ENCODE data around the gene XPC.

XPC gene

DNA sequence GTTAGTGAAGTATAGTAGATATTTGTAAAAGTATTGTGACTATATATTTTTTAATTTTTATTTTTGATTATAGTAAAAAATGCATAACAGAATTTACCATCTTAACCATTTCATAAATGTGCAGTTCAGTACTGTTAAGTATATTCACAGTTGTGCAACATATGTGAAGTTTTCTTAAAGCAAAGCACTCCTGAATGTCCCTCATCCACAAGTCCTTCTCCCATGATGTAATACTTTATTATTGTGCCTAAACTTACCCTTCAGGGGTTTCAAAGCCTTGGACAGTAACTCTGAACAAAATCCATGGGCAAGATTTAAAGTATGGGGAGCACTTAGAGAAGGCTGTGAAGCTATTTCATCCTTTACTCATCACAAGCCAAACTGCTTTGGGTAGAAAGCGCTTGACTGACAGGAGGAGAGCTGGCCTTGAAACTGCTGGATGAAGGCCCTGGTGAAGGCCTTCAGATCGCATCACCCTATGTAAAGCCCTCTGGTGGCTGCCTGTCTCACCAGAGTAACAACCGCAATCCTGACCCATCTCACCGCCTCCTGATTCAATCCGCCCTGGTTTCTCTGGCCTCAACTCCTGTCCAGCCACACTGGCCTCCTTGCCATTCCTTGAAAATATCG lies 28.3 kb upstream of the XPC start:
- DNase-seq (ENCODE audit: low read depth), result no peak
- H3K27me3 ChIP-seq (replicated peaks; ENCODE audit: control insufficient read depth, insufficient read depth, low read length), result no peaks in the 10 kb centered on the region
- no peak overlapping the region for H3K4me3 ChIP-seq (ENCODE audit: low read length)
- H3K4me1 ChIP-seq (ENCODE audit: control insufficient read depth, insufficient read depth, low read length), result peaks cover 66% of the 10 kb centered on the region
- H3K9me3 ChIP-seq (ENCODE audit: control insufficient read depth, low read length), result no peaks in the 10 kb centered on the region
- no peak overlapping the region for H3K9ac ChIP-seq (ENCODE audit: low read length)
- H3K36me3 ChIP-seq (ENCODE audit: control insufficient read depth, insufficient read depth, low read length, severe bottlenecking), result no peaks in the 10 kb centered on the region

DNA sequence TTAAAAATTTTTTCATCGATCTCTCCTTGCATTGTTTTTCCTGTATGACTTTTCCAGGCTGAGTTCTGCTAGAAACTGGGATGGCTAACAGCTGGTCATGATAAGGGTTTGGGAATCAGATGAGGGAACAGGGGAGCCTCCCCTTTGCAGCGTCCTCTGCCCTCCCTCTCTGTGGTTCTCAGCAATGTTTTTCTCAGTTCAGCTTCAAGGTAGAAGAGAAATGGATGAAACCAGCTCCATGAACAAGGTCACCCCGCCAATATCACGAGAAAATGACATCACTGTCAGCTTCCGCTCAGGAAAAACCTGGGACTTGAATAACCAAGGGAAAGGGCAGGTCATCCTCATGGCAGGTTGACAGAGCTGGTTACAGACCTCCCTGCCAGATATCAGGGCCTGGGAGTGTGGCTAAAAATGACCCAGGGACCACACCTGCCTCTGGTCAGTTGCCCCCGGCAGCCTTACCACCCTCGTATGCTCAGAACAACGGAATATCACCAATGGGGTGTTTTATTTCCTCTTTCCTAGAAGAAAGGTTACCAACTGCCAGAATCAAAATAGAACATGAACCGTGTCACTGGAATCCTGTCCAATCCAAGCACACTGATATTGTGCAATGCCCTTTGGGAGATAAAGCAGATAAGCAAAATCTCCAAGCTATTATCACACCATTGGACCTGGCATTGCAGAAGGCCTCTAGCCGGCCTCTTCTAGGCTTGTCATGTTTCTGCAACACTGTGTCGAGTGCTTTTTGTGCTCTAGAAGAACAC lies 26.3 kb upstream of the XPC start:
- peak overlapping the region; percentile 35 for H3K4me3 ChIP-seq (ENCODE audit: low read length)
- H3K9me3 ChIP-seq (ENCODE audit: control insufficient read depth, low read length), result no peaks in the 10 kb centered on the region
- H3K36me3 ChIP-seq (ENCODE audit: control insufficient read depth, insufficient read depth, low read length, severe bottlenecking), result no peaks in the 10 kb centered on the region
- peak overlapping the region; percentile 30 for H3K9ac ChIP-seq (ENCODE audit: low read length)
- H3K27me3 ChIP-seq (replicated peaks; ENCODE audit: control insufficient read depth, insufficient read depth, low read length), result no peaks in the 10 kb centered on the region
- peak; percentile 86 for DNase-seq (ENCODE audit: low read depth)
- H3K4me1 ChIP-seq (ENCODE audit: control insufficient read depth, insufficient read depth, low read length), result peaks cover 58% of the 10 kb centered on the region

DNA sequence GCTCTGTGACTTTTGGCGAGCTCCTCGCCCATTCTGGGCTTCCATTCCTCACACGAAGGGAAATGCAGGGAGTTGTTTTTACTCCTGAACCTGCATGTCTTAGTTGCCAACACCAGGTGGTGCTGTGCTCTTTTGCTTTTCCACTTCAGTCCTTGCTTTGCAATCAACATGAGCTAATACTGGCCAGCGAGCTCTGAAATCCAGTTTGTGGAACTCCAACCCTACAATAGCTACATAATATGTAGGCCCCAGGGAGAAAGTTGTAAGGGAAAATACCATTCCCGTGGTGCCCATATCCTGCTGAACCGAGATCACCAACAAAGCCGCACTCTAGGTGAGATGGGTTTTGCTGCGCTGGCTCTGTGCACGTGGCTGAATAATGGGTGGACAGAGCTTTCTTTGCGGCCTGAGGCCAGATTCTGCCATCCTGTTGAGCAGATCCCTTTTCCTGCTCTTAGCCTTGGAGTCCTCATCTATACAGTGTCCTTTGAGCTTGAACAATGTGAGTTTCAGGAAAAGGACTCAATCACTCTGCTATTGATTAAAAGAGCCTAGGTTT lies 25.2 kb upstream of the XPC start:
- H3K9me3 ChIP-seq (ENCODE audit: control insufficient read depth, low read length), result no peaks in the 10 kb centered on the region
- peaks cover 7% of the 10 kb centered on the region for H3K36me3 ChIP-seq (ENCODE audit: control insufficient read depth, insufficient read depth, low read length, severe bottlenecking)
- peaks cover 48% of the 10 kb centered on the region for H3K4me1 ChIP-seq (ENCODE audit: control insufficient read depth, insufficient read depth, low read length)
- H3K9ac ChIP-seq (ENCODE audit: low read length), result peak overlapping the region; percentile 32
- no peak overlapping the region for H3K4me3 ChIP-seq (ENCODE audit: low read length)
- no peaks in the 10 kb centered on the region for H3K27me3 ChIP-seq (replicated peaks; ENCODE audit: control insufficient read depth, insufficient read depth, low read length)
- peak; percentile 89 for DNase-seq (ENCODE audit: low read depth)

DNA sequence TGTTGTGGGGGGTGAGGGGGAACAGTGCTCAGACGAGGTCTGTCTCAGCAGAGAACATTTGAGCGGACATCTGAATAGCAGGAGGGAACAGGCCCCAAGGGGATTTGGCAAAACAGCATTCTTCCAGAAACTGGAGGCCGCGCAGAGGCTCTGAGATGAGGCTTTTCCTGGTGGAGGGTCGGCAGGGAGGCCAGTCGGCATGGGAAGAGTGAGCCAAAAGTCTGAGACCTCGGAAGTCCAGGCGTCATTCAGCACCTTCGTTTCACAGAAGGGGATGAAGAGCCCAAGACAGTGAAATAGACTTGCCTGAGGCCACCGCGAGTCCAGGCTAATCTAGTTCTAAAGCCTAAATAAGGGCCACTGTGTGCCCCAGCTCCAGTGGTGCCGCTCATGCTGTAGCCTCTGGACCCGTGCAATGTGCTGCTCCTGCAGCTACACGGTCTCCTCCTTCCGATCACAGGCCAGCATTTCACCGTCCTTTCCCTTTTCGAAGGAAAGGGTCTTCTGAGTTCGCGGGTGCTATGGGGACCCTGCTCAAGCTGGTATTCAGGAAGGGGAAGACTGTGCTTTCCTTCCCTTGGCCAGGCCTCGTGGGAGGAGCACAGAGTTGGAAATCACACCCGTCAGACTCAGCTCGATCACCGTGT lies 24.6 kb upstream of the XPC start:
- H3K9me3 ChIP-seq (ENCODE audit: control insufficient read depth, low read length), result no peaks in the 10 kb centered on the region
- H3K36me3 ChIP-seq (ENCODE audit: control insufficient read depth, insufficient read depth, low read length, severe bottlenecking), result peaks cover 13% of the 10 kb centered on the region
- H3K4me1 ChIP-seq (ENCODE audit: control insufficient read depth, insufficient read depth, low read length), result peaks cover 45% of the 10 kb centered on the region
- H3K4me3 ChIP-seq (ENCODE audit: low read length), result no peak overlapping the region
- peak overlapping the region; percentile 32 for H3K9ac ChIP-seq (ENCODE audit: low read length)
- H3K27me3 ChIP-seq (replicated peaks; ENCODE audit: control insufficient read depth, insufficient read depth, low read length), result no peaks in the 10 kb centered on the region
- no peak for DNase-seq (ENCODE audit: low read depth)

DNA sequence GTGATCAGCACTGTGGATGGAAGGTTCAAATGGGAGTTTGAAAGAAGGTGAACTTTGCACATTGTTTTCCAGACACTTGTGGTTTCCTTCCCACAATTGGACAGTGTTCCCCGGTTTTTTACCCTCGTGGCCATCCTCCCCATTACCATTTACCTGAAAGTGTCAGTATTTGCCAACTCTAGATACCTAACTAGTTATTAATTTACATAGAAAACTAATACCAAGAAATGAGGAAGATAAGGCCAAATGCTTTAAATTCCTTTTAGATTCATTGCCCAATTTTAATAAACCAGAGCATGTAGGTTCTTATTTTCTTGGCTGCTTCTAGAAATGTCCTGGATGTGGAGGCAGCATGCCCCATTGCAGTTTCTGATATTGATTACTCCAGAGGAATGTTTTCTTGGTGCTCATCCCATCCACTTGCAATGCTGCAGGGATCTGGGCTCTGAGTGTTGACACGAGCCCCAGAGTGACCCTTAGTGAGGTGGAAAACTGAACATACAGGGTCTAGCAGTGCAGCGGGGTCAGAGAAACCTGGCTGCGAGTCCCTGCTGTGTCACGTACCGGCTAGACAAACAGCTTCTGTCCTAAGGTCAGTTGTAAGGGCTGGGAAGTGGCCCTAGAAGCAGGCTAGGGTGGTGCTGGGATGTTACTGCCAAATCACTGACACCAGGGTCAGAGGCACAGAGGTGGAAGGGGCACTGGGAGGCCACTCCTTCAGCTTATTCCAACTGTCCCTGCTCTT lies 23.7 kb upstream of the XPC start:
- DNase-seq (ENCODE audit: low read depth), result no peak
- Histone ChIP-seq H3K9me3 (ENCODE audit: control insufficient read depth, low read length) (no peaks in the 10 kb centered on the region), H3K4me3 (ENCODE audit: low read length) (no peak overlapping the region), H3K27me3 (replicated peaks; ENCODE audit: control insufficient read depth, insufficient read depth, low read length) (no peaks in the 10 kb centered on the region), H3K4me1 (ENCODE audit: control insufficient read depth, insufficient read depth, low read length) (peaks cover 45% of the 10 kb centered on the region), H3K9ac (ENCODE audit: low read length) (peak overlapping the region; percentile 32), H3K36me3 (ENCODE audit: control insufficient read depth, insufficient read depth, low read length, severe bottlenecking) (peaks cover 17% of the 10 kb centered on the region)

DNA sequence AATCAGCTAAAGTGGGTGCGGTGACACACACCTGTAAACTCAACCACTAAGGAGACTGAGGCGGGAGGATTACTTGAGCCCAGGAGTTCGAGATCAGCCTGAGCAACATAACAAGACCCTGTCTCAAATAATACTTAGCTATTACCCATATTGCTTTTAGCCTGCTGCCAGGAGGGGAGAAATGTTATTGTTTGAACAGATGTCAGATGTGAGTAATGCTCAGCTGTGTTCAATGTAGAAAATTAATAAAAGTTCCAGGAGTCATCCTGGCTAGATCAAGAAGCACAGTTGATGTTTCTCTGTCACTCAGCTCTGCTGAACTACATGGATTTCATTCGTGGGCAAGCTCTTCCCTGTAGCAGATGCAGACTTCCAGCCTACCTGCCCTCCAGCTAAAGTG lies 22.4 kb upstream of the XPC start:
- Histone ChIP-seq H3K9me3 (ENCODE audit: control insufficient read depth, low read length) (no peaks in the 10 kb centered on the region), H3K4me3 (ENCODE audit: low read length) (no peak overlapping the region), H3K4me1 (ENCODE audit: control insufficient read depth, insufficient read depth, low read length) (peaks cover 45% of the 10 kb centered on the region), H3K9ac (ENCODE audit: low read length) (no peak overlapping the region), H3K36me3 (ENCODE audit: control insufficient read depth, insufficient read depth, low read length, severe bottlenecking) (peaks cover 23% of the 10 kb centered on the region), H3K27me3 (replicated peaks; ENCODE audit: control insufficient read depth, insufficient read depth, low read length) (no peaks in the 10 kb centered on the region)
- no peak for DNase-seq (ENCODE audit: low read depth)

DNA sequence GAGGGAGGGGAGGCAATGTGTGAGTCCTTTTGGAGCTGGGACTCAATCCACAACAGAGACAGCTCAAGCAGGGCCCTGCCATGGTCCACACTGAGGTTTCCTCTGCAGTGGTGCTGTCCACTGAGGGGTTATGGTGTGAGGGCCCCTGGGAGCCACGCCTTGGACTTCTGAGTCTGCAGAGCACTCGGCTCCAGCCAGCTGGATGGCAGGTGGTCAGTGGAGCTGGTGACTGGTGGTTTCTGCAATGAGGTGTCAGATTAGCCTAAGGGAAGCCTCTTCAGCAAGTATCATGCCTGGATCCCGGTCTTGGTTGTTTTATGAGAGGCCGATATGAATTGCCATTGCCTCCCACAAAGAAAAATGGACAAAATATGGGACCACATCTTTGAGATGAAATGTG lies 21.9 kb upstream of the XPC start:
- Histone ChIP-seq H3K4me3 (ENCODE audit: low read length) (no peak overlapping the region), H3K9ac (ENCODE audit: low read length) (no peak overlapping the region), H3K4me1 (ENCODE audit: control insufficient read depth, insufficient read depth, low read length) (peaks cover 45% of the 10 kb centered on the region), H3K27me3 (replicated peaks; ENCODE audit: control insufficient read depth, insufficient read depth, low read length) (no peaks in the 10 kb centered on the region), H3K9me3 (ENCODE audit: control insufficient read depth, low read length) (no peaks in the 10 kb centered on the region), H3K36me3 (ENCODE audit: control insufficient read depth, insufficient read depth, low read length, severe bottlenecking) (peaks cover 23% of the 10 kb centered on the region)
- DNase-seq (ENCODE audit: low read depth), result no peak

DNA sequence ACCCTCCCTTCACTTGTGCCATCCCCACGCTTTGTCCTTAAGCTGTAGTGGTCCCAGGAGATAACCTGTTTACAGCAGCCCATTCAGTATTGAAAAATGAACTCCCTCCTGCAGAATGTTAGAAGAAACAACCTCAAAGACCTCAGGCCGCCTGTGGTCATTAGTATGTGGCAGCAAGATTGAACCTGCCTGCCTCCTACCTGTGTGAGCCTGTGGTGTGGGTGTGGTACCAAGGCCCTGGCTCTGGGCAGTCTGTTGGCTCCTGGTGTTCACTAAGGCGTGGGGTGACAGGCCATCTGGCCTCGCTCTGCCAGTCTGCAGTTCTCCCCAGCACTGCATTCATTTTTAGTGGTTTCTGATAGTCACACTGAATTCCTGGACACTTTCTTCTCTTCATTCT lies 21.2 kb upstream of the XPC start:
- Histone ChIP-seq H3K4me3 (ENCODE audit: low read length) (no peak overlapping the region), H3K36me3 (ENCODE audit: control insufficient read depth, insufficient read depth, low read length, severe bottlenecking) (peaks cover 23% of the 10 kb centered on the region), H3K9me3 (ENCODE audit: control insufficient read depth, low read length) (no peaks in the 10 kb centered on the region), H3K9ac (ENCODE audit: low read length) (no peak overlapping the region), H3K4me1 (ENCODE audit: control insufficient read depth, insufficient read depth, low read length) (peaks cover 39% of the 10 kb centered on the region), H3K27me3 (replicated peaks; ENCODE audit: control insufficient read depth, insufficient read depth, low read length) (no peaks in the 10 kb centered on the region)
- DNase-seq (ENCODE audit: low read depth), result no peak

DNA sequence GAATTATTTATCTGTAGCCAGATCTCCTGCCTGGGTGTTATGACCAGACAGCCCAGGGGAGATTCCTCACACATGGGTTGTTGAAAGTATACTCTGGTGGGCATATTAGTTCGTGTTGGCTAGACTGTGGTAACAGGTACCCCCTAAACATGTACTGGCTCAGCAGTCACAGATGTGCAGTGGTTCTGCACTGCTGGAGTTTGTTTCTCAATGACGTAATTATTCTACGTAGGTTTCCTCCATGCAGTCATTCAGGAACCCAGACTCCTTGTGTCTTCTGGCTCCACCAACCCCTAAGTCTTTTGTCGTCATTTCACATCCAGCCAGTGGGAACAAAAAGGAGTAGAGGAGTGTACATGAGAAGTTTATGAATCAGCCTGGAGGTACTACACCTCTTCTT lies 16.5 kb upstream of the XPC start:
- no peaks in the 10 kb centered on the region for H3K27me3 ChIP-seq (replicated peaks; ENCODE audit: control insufficient read depth, insufficient read depth, low read length)
- no peaks in the 10 kb centered on the region for H3K4me1 ChIP-seq (ENCODE audit: control insufficient read depth, insufficient read depth, low read length)
- H3K9ac ChIP-seq (ENCODE audit: low read length), result no peak overlapping the region
- H3K4me3 ChIP-seq (ENCODE audit: low read length), result no peak overlapping the region
- peaks cover 23% of the 10 kb centered on the region for H3K36me3 ChIP-seq (ENCODE audit: control insufficient read depth, insufficient read depth, low read length, severe bottlenecking)
- no peaks in the 10 kb centered on the region for H3K9me3 ChIP-seq (ENCODE audit: control insufficient read depth, low read length)
- DNase-seq (ENCODE audit: low read depth), result no peak

DNA sequence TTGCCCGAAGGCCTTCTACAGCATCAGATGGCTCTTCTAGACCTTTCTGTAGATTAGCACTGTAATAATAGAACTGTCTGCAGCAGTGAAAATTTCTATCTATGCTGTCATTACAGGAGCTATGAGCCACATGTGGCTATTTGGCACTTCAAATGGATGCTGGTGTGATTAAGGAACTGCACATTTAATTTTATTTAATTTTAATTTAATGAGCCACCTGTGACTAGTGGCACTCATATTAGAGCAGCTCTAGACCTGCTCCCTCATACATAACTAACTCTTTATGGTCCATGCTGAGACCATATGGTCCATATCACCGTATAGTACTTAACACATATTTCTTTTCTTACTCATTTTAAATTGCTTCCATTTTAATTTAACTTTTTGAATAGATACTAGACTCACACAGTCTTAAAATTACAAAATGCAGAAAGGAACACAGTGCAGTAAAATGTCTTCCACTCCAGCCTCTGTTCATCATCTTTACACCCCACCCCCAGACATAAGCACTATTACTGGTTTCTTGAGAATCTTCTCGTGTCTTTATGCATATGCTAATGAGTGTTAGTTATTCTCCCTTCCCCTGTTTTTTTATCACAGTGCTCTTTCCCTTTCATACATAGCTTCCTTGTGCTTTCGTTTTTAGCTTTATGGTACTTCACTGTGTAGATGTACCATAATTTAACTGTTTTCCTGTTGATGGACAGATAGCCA lies 9.8 kb upstream of the XPC start:
- no peak for DNase-seq (ENCODE audit: low read depth)
- Histone ChIP-seq H3K27me3 (replicated peaks; ENCODE audit: control insufficient read depth, insufficient read depth, low read length) (no peaks in the 10 kb centered on the region), H3K4me1 (ENCODE audit: control insufficient read depth, insufficient read depth, low read length) (no peaks in the 10 kb centered on the region), H3K9me3 (ENCODE audit: control insufficient read depth, low read length) (no peaks in the 10 kb centered on the region), H3K4me3 (ENCODE audit: low read length) (no peak overlapping the region), H3K36me3 (ENCODE audit: control insufficient read depth, insufficient read depth, low read length, severe bottlenecking) (peaks cover 47% of the 10 kb centered on the region), H3K9ac (ENCODE audit: low read length) (no peak overlapping the region)

Data from adipocyte (in vitro differentiated cells).